Mesenchymal stem cell (in vitro differentiated cells and primary cell): Measurements from ENCODE around the gene TMEM260. TPM values are rescaled to one million over a fixed set of nuclear protein-coding genes. Genes with fewer than 3 reads are reported as not detected.
A peak's percentile ranks its signal among the peaks of the same experiment; 100 is the strongest.

ENCODE experiments used
- DNase-seq: peaks from one replicate; pipeline ENCODE4 v3.0.0-alpha.2; 2013
- H2AFZ ChIP-seq: one replicate; pipeline ENCODE4 v1.6.1; 2013; ENCODE audit warnings: low read depth, mild to moderate bottlenecking, control low read depth, inconsistent platforms, low read length, moderate library complexity
- H2AK5ac ChIP-seq: 2 replicates; pipeline ENCODE4 v1.6.1; 2013; ENCODE audit warnings: low read length, moderate library complexity, mild to moderate bottlenecking, inconsistent platforms; ENCODE audit not compliant: severe bottlenecking
- H2BK120ac ChIP-seq: one replicate; pipeline ENCODE4 v1.6.1; 2013; ENCODE audit warnings: low read depth, mild to moderate bottlenecking, inconsistent platforms, low read length, moderate library complexity
- H2BK12ac ChIP-seq, 2 experiments: one replicate each; pipeline ENCODE4 v1.6.1; 2013; ENCODE audit warnings: inconsistent platforms in 2 of 2, low read length in 2 of 2, mild to moderate bottlenecking in 2 of 2, moderate library complexity in 2 of 2, control low read depth in 1 of 2
- H2BK15ac ChIP-seq: one replicate; pipeline ENCODE4 v1.6.1; 2013; ENCODE audit warnings: mild to moderate bottlenecking, low read depth, inconsistent platforms; ENCODE audit not compliant: poor library complexity, severe bottlenecking
- H2BK5ac ChIP-seq: 2 replicates; pipeline ENCODE4 v1.6.1; 2013; ENCODE audit warnings: low read depth, mild to moderate bottlenecking, low read length, control low read depth, inconsistent platforms; ENCODE audit not compliant: poor library complexity, severe bottlenecking
- H3K14ac ChIP-seq, 2 experiments: one replicate each; pipeline ENCODE4 v1.6.1; 2013; ENCODE audit warnings: inconsistent platforms in 2 of 2, low read length in 2 of 2, control low read depth in 1 of 2, mild to moderate bottlenecking in 1 of 2, moderate library complexity in 1 of 2
- H3K18ac ChIP-seq, 2 experiments: one replicate each; pipeline ENCODE4 v1.6.1; 2013; ENCODE audit warnings: inconsistent platforms in 2 of 2, low read length in 2 of 2, control low read depth in 1 of 2, low read depth in 1 of 2, mild to moderate bottlenecking in 1 of 2
- H3K23ac ChIP-seq, 2 experiments: one replicate each; pipeline ENCODE4 v1.6.1; 2013; ENCODE audit warnings: inconsistent platforms in 2 of 2, low read length in 2 of 2, mild to moderate bottlenecking in 2 of 2, moderate library complexity in 2 of 2, control low read depth in 1 of 2
- H3K27ac ChIP-seq: 2 replicates; pipeline ENCODE4 v1.5.1; 2013; ENCODE audit warnings: mild to moderate bottlenecking, moderate library complexity, low read length, control low read depth, inconsistent platforms; ENCODE audit not compliant: poor library complexity, severe bottlenecking
- H3K27me3 ChIP-seq, 2 experiments: 2 replicates each; pipeline versions ENCODE4 v1.6.1 to v1.7.0; 2013; ENCODE audit warnings: low read length in 2 of 2, mild to moderate bottlenecking in 2 of 2, moderate library complexity in 2 of 2, control low read depth in 1 of 2, inconsistent platforms in 1 of 2; ENCODE audit not compliant: control insufficient read depth in 1 of 2, insufficient read depth in 1 of 2
- H3K36me3 ChIP-seq, 2 experiments: 2 replicates each; pipeline versions ENCODE4 v1.6.1 to v1.7.0; 2013; ENCODE audit warnings: low read length in 2 of 2, control low read depth in 1 of 2, inconsistent platforms in 1 of 2, low read depth in 1 of 2, mild to moderate bottlenecking in 1 of 2; ENCODE audit not compliant: insufficient read depth in 2 of 2, control insufficient read depth in 1 of 2
- H3K4ac ChIP-seq, 2 experiments: one replicate each; pipeline ENCODE4 v1.6.1; 2013; ENCODE audit warnings: inconsistent platforms in 2 of 2, low read length in 2 of 2, mild to moderate bottlenecking in 2 of 2, moderate library complexity in 2 of 2, control low read depth in 1 of 2, low read depth in 1 of 2
- H3K4me1 ChIP-seq: 2 replicates; pipeline ENCODE4 v1.6.1; 2013; ENCODE audit warnings: low read depth, low read length, control low read depth; ENCODE audit not compliant: control insufficient read depth, insufficient read depth
- H3K4me2 ChIP-seq: 2 replicates; pipeline ENCODE4 v1.6.1; 2013; ENCODE audit warnings: low read length, mild to moderate bottlenecking, inconsistent platforms; ENCODE audit not compliant: poor library complexity, severe bottlenecking
- H3K4me3 ChIP-seq, 2 experiments: 2 replicates each; pipeline versions ENCODE4 v1.5.1 to v1.7.0; 2013; ENCODE audit warnings: low read length in 2 of 2, mild to moderate bottlenecking in 2 of 2, control low read depth in 1 of 2, low read depth in 1 of 2; ENCODE audit not compliant: insufficient read depth in 1 of 2
- H3K79me1 ChIP-seq: replicated peaks from 2 replicates; pipeline ENCODE4 v1.6.1; 2013; ENCODE audit warnings: mild to moderate bottlenecking, control low read depth, low read length, inconsistent platforms; ENCODE audit not compliant: poor library complexity, severe bottlenecking
- H3K9ac ChIP-seq: 2 replicates; pipeline ENCODE4 v1.7.0; 2013; ENCODE audit warnings: mild to moderate bottlenecking, low read length, moderate library complexity
- H3K9me3 ChIP-seq: 2 replicates; pipeline ENCODE4 v1.7.0; 2013; ENCODE audit warnings: mild to moderate bottlenecking, low read length; ENCODE audit not compliant: control insufficient read depth
- H4K8ac ChIP-seq: one replicate; pipeline ENCODE4 v1.6.1; 2013; ENCODE audit warnings: inconsistent platforms, mild to moderate bottlenecking, low read length, moderate library complexity
- H4K91ac ChIP-seq: one replicate; pipeline ENCODE4 v1.6.1; 2013; ENCODE audit warnings: mild to moderate bottlenecking, low read length, inconsistent platforms
- WGBS: methylation state at CpG from one replicate; pipeline ENCODE4 v1.1.7; 2013; ENCODE audit warnings: mixed read lengths; 5-methylcytosine and 5-hydroxymethylcytosine counted together
- polyA plus RNA-seq, 2 experiments: library from polyadenylated mRNA; stranded (reverse); fragments of 200-250 nt; gene quantifications; one replicate each; pipeline ENCODE4 v1.2.3, GENCODE V29; 2013

Gene TMEM260
- 15.2 TPM for polyA plus RNA-seq (2013, experiment 1 of 2)
- polyA plus RNA-seq (2013, experiment 2 of 2) = 16.4 TPM

DNA sequence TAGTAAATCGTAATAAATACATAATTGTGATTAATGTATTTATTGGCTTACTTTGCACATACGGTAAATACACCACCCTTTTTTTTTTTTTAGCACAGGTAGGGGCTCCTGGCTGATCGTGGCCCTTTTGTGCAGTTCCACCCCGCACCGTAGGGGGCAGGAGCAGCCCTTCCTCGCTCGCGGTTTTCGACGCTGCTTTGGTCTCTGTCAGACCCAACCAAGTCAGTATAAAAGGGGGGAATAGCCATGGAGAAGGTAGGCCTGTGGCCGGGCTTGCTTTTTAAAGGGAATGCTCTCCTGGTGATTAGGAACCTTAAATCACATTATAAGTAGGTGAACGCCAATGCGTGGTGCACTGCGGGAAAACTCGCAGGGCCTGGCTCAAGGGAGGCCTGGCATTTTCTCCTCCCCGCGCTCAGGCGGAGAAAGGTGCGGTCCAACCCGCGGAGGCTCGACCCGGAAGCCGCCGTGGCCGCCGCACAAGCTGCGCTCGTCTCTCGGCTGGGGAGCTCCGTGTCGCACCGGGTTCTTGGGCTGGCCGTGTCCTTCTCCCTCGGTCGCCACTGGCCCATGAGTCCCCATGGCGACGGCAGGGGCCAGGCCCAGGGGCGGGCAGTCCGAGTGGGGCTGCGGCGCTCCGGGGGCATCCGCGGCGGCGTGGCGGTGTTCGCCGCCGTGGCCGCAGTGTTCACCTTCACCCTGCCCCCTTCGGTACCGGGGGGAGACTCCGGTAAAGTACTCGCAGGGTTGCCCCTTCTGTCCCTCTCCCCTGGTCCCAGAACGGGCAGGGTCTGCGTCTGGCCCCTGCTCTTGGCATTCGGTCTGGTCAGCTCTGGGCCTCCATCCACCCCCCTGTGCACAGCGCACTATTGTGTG, at the start of gene TMEM260:
TSS of gene TMEM260 (plus strand) at position 454 of the 876 bp plus-strand sequence. CDS start at position 571, 117 bp downstream.
- Histone ChIP-seq H2AFZ (peak within 1 kb of the TSS; percentile 100), H2AK5ac (no peak within 1 kb of the TSS), H2BK15ac (peak within 1 kb of the TSS; percentile 82), H4K8ac (peak within 1 kb of the TSS; percentile 99), H3K4me2 (peak within 1 kb of the TSS; percentile 57), H3K27ac (peak within 1 kb of the TSS; percentile 64), H3K79me1 (peaks cover 17% of the 10 kb centered on the region), H3K4me3 (peak within 1 kb of the TSS; percentile 97 to 100), H2BK120ac (peak within 1 kb of the TSS; percentile 69), H3K27me3 (peaks cover 1 to 3% of the 10 kb centered on the region in 2 experiments), H3K36me3 (no peaks in the 10 kb centered on the region), H3K4ac (peak within 1 kb of the TSS; percentile 94 to 95), H2BK12ac (peak within 1 kb of the TSS; percentile 71 to 96), H2BK5ac (peak within 1 kb of the TSS; percentile 84), H3K14ac (peak within 1 kb of the TSS; percentile 41 to 98), H3K23ac (peak within 1 kb of the TSS; percentile 49 to 96), H3K9me3 (no peaks in the 10 kb centered on the region), H3K4me1 (peaks cover 4% of the 10 kb centered on the region), H4K91ac (peak within 1 kb of the TSS; percentile 95), H3K9ac (peak within 1 kb of the TSS; percentile 97), H3K18ac (peak within 1 kb of the TSS; percentile 82 to 94)
- under 1% methylated on average over 54 of the region's 60 CpGs for WGBS
- peak; percentile 91 for DNase-seq

DNA sequence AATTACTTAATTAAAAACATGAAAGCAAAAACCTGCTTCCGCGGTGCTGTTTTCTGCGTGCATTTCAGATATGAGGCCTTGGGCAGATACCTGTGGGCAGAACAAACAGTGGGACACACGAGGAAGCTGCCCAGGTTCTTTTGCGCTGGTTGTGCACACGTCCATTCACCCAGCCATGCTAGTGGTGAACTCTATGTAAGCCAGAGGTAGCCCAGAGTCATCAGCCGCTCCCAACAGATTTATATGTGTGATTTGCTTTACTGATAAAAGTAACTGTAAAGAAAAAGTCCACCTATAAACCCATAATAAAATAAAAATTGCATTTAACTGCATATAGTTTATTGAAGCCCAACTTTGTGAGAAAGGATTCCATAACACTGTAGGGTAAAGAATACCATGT, 47.1 kb upstream of the TMEM260 start:
- H2AK5ac ChIP-seq = no peak overlapping the region
- H3K4me3 ChIP-seq = no peak overlapping the region
- WGBS = 93% methylated on average over 6 of the region's 7 CpGs
- H2BK5ac ChIP-seq = no peak overlapping the region
- no peak overlapping the region for H3K18ac ChIP-seq
- no peak overlapping the region for H2AFZ ChIP-seq
- H3K36me3 ChIP-seq = no peaks in the 10 kb centered on the region
- no peaks in the 10 kb centered on the region for H3K79me1 ChIP-seq
- DNase-seq = no peak
- no peak overlapping the region for H2BK120ac ChIP-seq
- no peak overlapping the region for H2BK15ac ChIP-seq
- H3K27ac ChIP-seq = no peak overlapping the region
- no peak overlapping the region for H3K4me2 ChIP-seq
- no peak overlapping the region for H3K23ac ChIP-seq
- H3K9me3 ChIP-seq = no peaks in the 10 kb centered on the region
- no peak overlapping the region for H4K8ac ChIP-seq
- no peak overlapping the region for H3K14ac ChIP-seq
- no peak overlapping the region for H4K91ac ChIP-seq
- H3K4ac ChIP-seq = no peak overlapping the region
- no peaks in the 10 kb centered on the region for H3K4me1 ChIP-seq
- peaks cover 9 to 13% of the 10 kb centered on the region in 2 experiments for H3K27me3 ChIP-seq
- H2BK12ac ChIP-seq = no peak overlapping the region
- no peak overlapping the region for H3K9ac ChIP-seq

DNA sequence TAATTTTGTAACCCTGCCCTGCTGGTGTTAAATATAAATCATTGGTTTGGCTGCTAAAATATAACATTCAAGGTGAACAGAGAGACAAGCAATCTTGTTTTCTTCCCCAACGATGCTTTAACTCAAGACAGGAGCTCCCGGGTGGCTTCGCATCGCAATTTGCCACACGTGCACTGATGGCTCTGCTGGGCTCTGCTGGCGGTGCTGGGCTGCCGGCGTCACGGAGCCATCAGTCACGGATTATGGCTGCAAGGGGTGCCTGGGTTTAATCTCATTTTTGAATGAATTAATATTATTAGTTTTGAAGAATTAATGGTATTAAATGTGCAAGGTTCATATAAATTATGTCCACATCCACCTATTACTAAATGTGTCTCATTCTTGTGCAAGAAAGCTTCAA, 44.9 kb upstream of the TMEM260 start:
- Histone ChIP-seq H3K9ac (no peak overlapping the region), H2BK15ac (no peak overlapping the region), H3K27ac (no peak overlapping the region), H3K18ac (no peak overlapping the region), H4K91ac (no peak overlapping the region), H2BK120ac (no peak overlapping the region), H2AK5ac (no peak overlapping the region), H3K4me2 (no peak overlapping the region), H3K36me3 (no peaks in the 10 kb centered on the region), H2AFZ (no peak overlapping the region), H2BK12ac (no peak overlapping the region), H2BK5ac (no peak overlapping the region), H4K8ac (no peak overlapping the region), H3K23ac (no peak overlapping the region), H3K4me3 (no peak overlapping the region), H3K9me3 (no peaks in the 10 kb centered on the region), H3K14ac (no peak overlapping the region), H3K79me1 (no peaks in the 10 kb centered on the region), H3K4ac (no peak overlapping the region), H3K27me3 (peaks cover 5 to 6% of the 10 kb centered on the region in 2 experiments), H3K4me1 (no peaks in the 10 kb centered on the region)
- WGBS = 97% methylated on average over 5 of the region's 10 CpGs
- no peak for DNase-seq

DNA sequence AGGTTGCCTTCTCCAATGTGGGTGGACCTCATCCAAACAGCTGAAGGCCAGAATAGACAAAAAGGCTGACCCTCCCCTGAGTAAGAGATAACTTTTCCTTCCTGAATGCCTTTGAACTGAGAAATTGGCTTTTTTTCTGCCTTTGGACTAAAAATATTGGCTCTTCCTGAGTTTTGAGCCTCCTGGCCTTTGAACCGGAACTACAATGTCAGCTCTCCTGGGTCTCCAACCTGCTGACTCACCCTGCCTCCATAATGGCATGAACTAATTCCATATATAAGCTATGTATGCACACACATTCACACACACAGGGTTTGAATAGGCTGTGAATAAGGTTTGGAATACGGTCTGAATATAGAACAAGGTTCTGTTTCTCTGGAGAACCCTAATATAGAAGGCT, 39.7 kb upstream of the TMEM260 start:
- Histone ChIP-seq H2BK5ac (no peak overlapping the region), H3K27me3 (peaks cover 6 to 7% of the 10 kb centered on the region in 2 experiments), H3K9me3 (no peaks in the 10 kb centered on the region), H3K9ac (no peak overlapping the region), H4K91ac (no peak overlapping the region), H2AK5ac (no peak overlapping the region), H3K27ac (no peak overlapping the region), H3K79me1 (no peaks in the 10 kb centered on the region), H4K8ac (no peak overlapping the region), H3K4me1 (no peaks in the 10 kb centered on the region), H3K36me3 (no peaks in the 10 kb centered on the region), H2BK12ac (no peak overlapping the region), H2AFZ (no peak overlapping the region), H3K4me2 (no peak overlapping the region), H3K14ac (no peak overlapping the region), H2BK120ac (no peak overlapping the region), H3K4me3 (no peak overlapping the region), H3K23ac (no peak overlapping the region), H3K18ac (no peak overlapping the region), H2BK15ac (no peak overlapping the region), H3K4ac (no peak overlapping the region)
- WGBS = no CpG with 5 or more reads among the region's 2 CpGs
- DNase-seq = no peak
